NCI-H2107 treated with DMSO at 0.1 percent for 48 hours (cell line): Measurements from ENCODE around the gene UROD.
"Not testable (repeated sequence)": the region's sequence is repeated elsewhere in the genome, so short reads cannot be mapped to it uniquely, and the experiment has no call there.

Experiments used
- DNase-seq: peaks from one replicate; lab custom pipeline; 2025; ENCODE audit not compliant: unreplicated experiment; lab: John Stamatoyannopoulos, UW

Gene UROD

GRCh38 chr1:45038240-45038639 is 26.2 kb downstream of the UROD start:
- DNase-seq = no peak

- no peak for DNase-seq
Measured at GRCh38 chr1:45038661-45039364, 26.8 kb downstream of the UROD start.

- no peak for DNase-seq
Measured at GRCh38 chr1:45040297-45040696, 28.2 kb downstream of the UROD start.

- DNase-seq = no peak
Measured at GRCh38 chr1:45043094-45043493, 31.0 kb downstream of the UROD start.

- no peak for DNase-seq
Measured at GRCh38 chr1:45044916-45045315, 32.9 kb downstream of the UROD start.

- no peak for DNase-seq
Measured at GRCh38 chr1:45047032-45047431, 35.0 kb downstream of the UROD start.

- DNase-seq = no peak
Measured at GRCh38 chr1:45051005-45051772, 39.1 kb downstream of the UROD start.

GRCh38 chr1:45057542-45057941 is 45.5 kb downstream of the UROD start:
- no peak for DNase-seq

GRCh38 chr1:45059829-45060228 is 47.8 kb downstream of the UROD start:
- DNase-seq = no peak

- not testable (repeated sequence) for DNase-seq
Measured at GRCh38 chr1:45062463-45062862, 50.4 kb downstream of the UROD start.

GRCh38 chr1:45065083-45065482 is 53.0 kb downstream of the UROD start:
- no peak for DNase-seq
